ENCODE measurements around the gene SPDYE6. TPM values are rescaled to one million over a fixed set of nuclear protein-coding genes. Genes with fewer than 3 reads are reported as not detected.

Gene SPDYE6
- total RNA-seq, 1 experiment from 2014 or later: not detected

GRCh38 chr7:102389810-102390209 lies 33.6 kb upstream of the SPDYE6 start:
- no peaks in the 10 kb centered on the region for H3K9me3 ChIP-seq (ENCODE audit: control insufficient read depth in 1 of 2, insufficient read depth in 1 of 2, low read depth in 1 of 2, low read length in 2 of 2)
- H3K27me3 ChIP-seq (ENCODE audit: insufficient read depth, low read length): no peaks in the 10 kb centered on the region
- H3K4me3 ChIP-seq (replicated peaks in 1 of 2; ENCODE audit: low read depth in 1 of 2, low read length in 2 of 2): no peak overlapping the region
- H3K27ac ChIP-seq (ENCODE audit: low read depth, low read length): no peak overlapping the region
- H3K79me2 ChIP-seq (ENCODE audit: insufficient read depth, low read length): peaks cover 4% of the 10 kb centered on the region; the same call in 1 of the 2 replicates
- H4K20me1 ChIP-seq (ENCODE audit: insufficient read depth): no peaks in the 10 kb centered on the region
- H2AFZ ChIP-seq (ENCODE audit: low read depth, low read length, poor library complexity, severe bottlenecking): no peak overlapping the region
- no peak for DNase-seq (ENCODE audit: low read depth, low spot score)
- no peak overlapping the region for H3K4me2 ChIP-seq (ENCODE audit: low read length)
- ATAC-seq: no peak
- ChIA-PET POLR2A (no interaction called here), RAD21 (ENCODE audit: low non-redundant PET in 1 of 2, low total read pairs in 2 of 2, uncharacterized antibody in 2 of 2, unreplicated experiment in 2 of 2) (no interaction called here), CTCF (no interaction called here)
- H3K9me2 ChIP-seq (ENCODE audit: insufficient read depth): no peaks in the 10 kb centered on the region
- no TSS peak for BruUV-seq (replicated peaks)
- H3K4me1 ChIP-seq (ENCODE audit: control insufficient read depth in 1 of 2, insufficient read depth in 2 of 2, low read length in 2 of 2): peaks cover 14% of the 10 kb centered on the region in 2 experiments
- intact Hi-C loops (cut with micrococcal nuclease): loop anchor here (1.0 kb wide), 2 partner anchors 111 to 848 kb away; no protein-coding TSS in a partner anchor
- no peak overlapping the region for H3K9ac ChIP-seq (ENCODE audit: low read length)
- no peak for TF ChIP-seq SIN3A (IDR thresholded peaks at IDR 0.05; ENCODE audit: low read depth)
- no peak for TF ChIP-seq TCF7L2 (IDR thresholded peaks at IDR 0.05; ENCODE audit: borderline replicate concordance, extremely low read depth, insufficient read depth, insufficient read length)
- TF ChIP-seq CEBPB (IDR thresholded peaks at IDR 0.05; ENCODE audit: low read depth): no peak
- TF ChIP-seq SP1 (IDR thresholded peaks at IDR 0.05; ENCODE audit: low read depth): no peak
- no peak for TF ChIP-seq CTCF (IDR thresholded peaks at IDR 0.05 in 2 of 3, conservative IDR thresholded peaks at IDR 0.05 in 1 of 3; ENCODE audit: borderline replicate concordance in 1 of 3, insufficient read depth in 1 of 3, low read depth in 2 of 3, low read length in 2 of 3)
- TF ChIP-seq MAX (IDR thresholded peaks at IDR 0.05): no peak
- no peak for TF ChIP-seq ZFX (IDR thresholded peaks at IDR 0.05)
- TF ChIP-seq ZNF274 (IDR thresholded peaks at IDR 0.05; ENCODE audit: low read depth, low read length): no peak
- no peak for TF ChIP-seq FOSL1 (IDR thresholded peaks at IDR 0.05; ENCODE audit: low read depth)
- TF ChIP-seq POLR2AphosphoS5 (IDR thresholded peaks at IDR 0.05; ENCODE audit: low read depth, low read length): no peak
- no peak for TF ChIP-seq SRF (IDR thresholded peaks at IDR 0.05; ENCODE audit: low read depth)
- TF ChIP-seq CBX3 (IDR thresholded peaks at IDR 0.05; ENCODE audit: low read depth): no peak
- no peak for TF ChIP-seq RAD21 (IDR thresholded peaks at IDR 0.05; ENCODE audit: low read depth)
- no peak for TF ChIP-seq EZH2phosphoT487 (IDR thresholded peaks at IDR 0.05; ENCODE audit: borderline replicate concordance)
- TF ChIP-seq EGR1 (IDR thresholded peaks at IDR 0.05; ENCODE audit: low read depth): no peak
- TF ChIP-seq ATF3 (IDR thresholded peaks at IDR 0.05): no peak
- no peak for TF ChIP-seq POLR2A (IDR thresholded peaks at IDR 0.05; ENCODE audit: borderline replicate concordance, extremely low read depth, insufficient read depth, insufficient read length)
- no peak for TF ChIP-seq JUND (IDR thresholded peaks at IDR 0.05)
- peaks cover 4 to 20% of the 10 kb centered on the region in 2 experiments; a peak in 3 of 4 replicates for H3K36me3 ChIP-seq (ENCODE audit: control insufficient read depth in 1 of 2, insufficient read depth in 2 of 2, low read length in 2 of 2)
